ENCODE results near the gene PRRT4. TPM values are rescaled to one million over a fixed set of nuclear protein-coding genes. Genes with fewer than 3 reads are reported as not detected.

The PRRT4 gene
- total and polyA plus RNA-seq, 2 of the 13 experiments (the other 11 are each of a cell fraction or from before 2014, with no cell fraction given) = not detected

DNA sequence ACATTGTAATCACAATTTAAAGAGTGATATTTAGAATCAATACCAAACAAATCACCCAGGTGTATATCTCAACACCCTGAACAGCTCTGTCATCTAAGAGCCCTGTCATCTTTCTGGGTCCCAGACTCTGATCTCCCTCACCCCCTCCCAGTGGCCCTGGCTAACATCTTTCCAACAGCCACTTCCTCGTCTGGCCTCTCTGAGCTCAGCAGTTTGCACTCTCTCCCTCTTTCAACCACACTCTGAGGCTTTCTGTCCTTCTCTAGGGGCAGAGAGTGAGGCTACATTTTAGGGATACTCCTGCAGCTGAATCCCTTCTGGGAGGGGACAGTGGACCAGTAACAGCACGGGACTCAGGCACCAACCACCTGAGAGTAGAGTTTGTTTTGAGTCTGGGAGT, 17.1 kb upstream of the PRRT4 start:
- no peaks in the 10 kb centered on the region for H3K36me3 ChIP-seq (replicated peaks in 1 of 2; ENCODE audit: control insufficient read depth in 1 of 2, insufficient read depth in 2 of 2, low read length in 2 of 2)
- WGBS (ENCODE audit: low lambda C conversion rate) = 3% methylated on average over 2 of the region's 2 CpGs

GRCh38 chr7:128376077-128376476, 14.6 kb upstream of the PRRT4 start:
- Histone ChIP-seq H3K27me3 (ENCODE audit: control insufficient read depth in 1 of 2, insufficient read depth in 2 of 2, low read length in 2 of 2) (peaks cover 1 to 26% of the 10 kb centered on the region in 2 experiments; a peak in 3 of 5 replicates), H3K4me3 (replicated peaks in 1 of 3; ENCODE audit: insufficient read depth in 1 of 3, low read depth in 2 of 3, low read length in 3 of 3) (no peak overlapping the region), H3K4me1 (ENCODE audit: insufficient read depth, low read length) (no peaks in the 10 kb centered on the region), H3K79me2 (ENCODE audit: insufficient read depth, low read length) (no peaks in the 10 kb centered on the region), H3K4me2 (ENCODE audit: low read depth, low read length) (no peak overlapping the region), H3K9me3 (ENCODE audit: low read length) (no peaks in the 10 kb centered on the region), H2AFZ (ENCODE audit: low read length) (no peak overlapping the region), H3K27ac (ENCODE audit: extremely low read length, insufficient read depth, low read length) (no peak overlapping the region), H4K20me1 (ENCODE audit: insufficient read depth, low read length) (no peaks in the 10 kb centered on the region), H3K9ac (ENCODE audit: insufficient read depth, low read depth, low read length) (no peak overlapping the region), H3K36me3 (replicated peaks in 1 of 2; ENCODE audit: control insufficient read depth in 1 of 2, insufficient read depth in 2 of 2, low read length in 2 of 2) (no peaks in the 10 kb centered on the region)
- ATAC-seq (no peak), FAIRE-seq (no peak), DNase-seq (ENCODE audit: low spot score) (no peak)
- WGBS (ENCODE audit: low lambda C conversion rate) = 63% methylated on average over 3 of the region's 3 CpGs
- intact Hi-C loops (cut with micrococcal nuclease; ENCODE audit: unreplicated experiment) = no loop called here
- ChIA-PET POLR2A (no interaction called here), CTCF (ENCODE audit: low intra/inter-chr PET ratio, low total read pairs) (no interaction called here)
- no TSS peak for BruUV-seq (replicated peaks)
- in situ Hi-C loops (cut with HindIII; ENCODE audit: extremely low pct_ligation_motif_present, low pct_unique_long_range_greater_than_20kb) = no loop called here
- TF ChIP-seq ZNF746 (CRISPR knock-in tag; IDR thresholded peaks at IDR 0.05) (no peak), ZFP90 (CRISPR knock-in tag; IDR thresholded peaks at IDR 0.05; ENCODE audit: borderline replicate concordance) (no peak), NFIB (CRISPR knock-in tag; IDR thresholded peaks at IDR 0.05; ENCODE audit: borderline replicate concordance) (no peak), MEF2D (CRISPR knock-in tag; IDR thresholded peaks at IDR 0.05) (no peak), ZNF747 (CRISPR knock-in tag; IDR thresholded peaks at IDR 0.05; ENCODE audit: borderline replicate concordance) (no peak), MLX (CRISPR knock-in tag; IDR thresholded peaks at IDR 0.05) (no peak), YY1 (IDR thresholded peaks at IDR 0.05; ENCODE audit: insufficient read depth, insufficient replicate concordance, low read depth, low read length) (no peak), ZNF605 (CRISPR knock-in tag; IDR thresholded peaks at IDR 0.05) (no peak)
- TF ChIP-seq, protein P1, sequence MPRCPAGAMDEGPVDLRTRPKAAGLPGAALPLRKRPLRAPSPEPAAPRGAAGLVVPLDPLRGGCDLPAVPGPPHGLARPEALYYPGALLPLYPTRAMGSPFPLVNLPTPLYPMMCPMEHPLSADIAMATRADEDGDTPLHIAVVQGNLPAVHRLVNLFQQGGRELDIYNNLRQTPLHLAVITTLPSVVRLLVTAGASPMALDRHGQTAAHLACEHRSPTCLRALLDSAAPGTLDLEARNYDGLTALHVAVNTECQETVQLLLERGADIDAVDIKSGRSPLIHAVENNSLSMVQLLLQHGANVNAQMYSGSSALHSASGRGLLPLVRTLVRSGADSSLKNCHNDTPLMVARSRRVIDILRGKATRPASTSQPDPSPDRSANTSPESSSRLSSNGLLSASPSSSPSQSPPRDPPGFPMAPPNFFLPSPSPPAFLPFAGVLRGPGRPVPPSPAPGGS (CRISPR knock-in tag; IDR thresholded peaks at IDR 0.05) = no peak

More for the DNA sequence above, 17.1 kb upstream of the PRRT4 start:
- Histone ChIP-seq H3K9me3 (ENCODE audit: low read length) (no peaks in the 10 kb centered on the region), H3K27ac (ENCODE audit: extremely low read length, insufficient read depth, low read length) (no peak overlapping the region), H2AFZ (ENCODE audit: low read length) (no peak overlapping the region), H3K4me1 (ENCODE audit: insufficient read depth, low read length) (no peaks in the 10 kb centered on the region), H3K4me3 (replicated peaks in 1 of 3; ENCODE audit: insufficient read depth in 1 of 3, low read depth in 2 of 3, low read length in 3 of 3) (no peak overlapping the region), H3K79me2 (ENCODE audit: insufficient read depth, low read length) (no peaks in the 10 kb centered on the region), H3K4me2 (ENCODE audit: low read depth, low read length) (0 out of 2 replicates have a peak overlapping the region, but pooled peaks have one; percentile 12), H3K9ac (ENCODE audit: insufficient read depth, low read depth, low read length) (no peak overlapping the region), H3K27me3 (ENCODE audit: control insufficient read depth in 1 of 2, insufficient read depth in 2 of 2, low read length in 2 of 2) (peaks cover 1 to 23% of the 10 kb centered on the region in 2 experiments; a peak in 3 of 5 replicates), H4K20me1 (ENCODE audit: insufficient read depth, low read length) (0 out of 2 replicates have a peak, but pooled peaks cover 2% of the 10 kb centered on the region)
- intact Hi-C loops (cut with micrococcal nuclease; ENCODE audit: unreplicated experiment) = no loop called here
- no TSS peak for BruUV-seq (replicated peaks)
- peak; percentile 20; the same call in 2 of the 3 replicates for ATAC-seq
- TF ChIP-seq ZNF83 (CRISPR knock-in tag; IDR thresholded peaks at IDR 0.05; ENCODE audit: borderline replicate concordance) (no peak), SRF (IDR thresholded peaks at IDR 0.05; ENCODE audit: low read depth, low read length) (no peak), DPF2 (CRISPR knock-in tag; IDR thresholded peaks at IDR 0.05; ENCODE audit: borderline replicate concordance, low read depth) (no peak), PITX1 (CRISPR knock-in tag; IDR thresholded peaks at IDR 0.05) (no peak), KLF15 (CRISPR knock-in tag; IDR thresholded peaks at IDR 0.05; ENCODE audit: borderline replicate concordance) (no peak), SIX1 (CRISPR knock-in tag; IDR thresholded peaks at IDR 0.05; ENCODE audit: borderline replicate concordance) (no peak), ZNF441 (CRISPR knock-in tag; IDR thresholded peaks at IDR 0.05; ENCODE audit: borderline replicate concordance) (no peak), MXI1 (IDR thresholded peaks at IDR 0.05; ENCODE audit: borderline replicate concordance, low read depth, low read length) (no peak), ZNF607 (CRISPR knock-in tag; IDR thresholded peaks at IDR 0.05; ENCODE audit: borderline replicate concordance) (no peak), ZNF816 (CRISPR knock-in tag; IDR thresholded peaks at IDR 0.05; ENCODE audit: borderline replicate concordance) (no peak), ZNF430 (CRISPR knock-in tag; IDR thresholded peaks at IDR 0.05) (no peak), MED8 (CRISPR knock-in tag; IDR thresholded peaks at IDR 0.05; ENCODE audit: insufficient replicate concordance) (no peak), SMAD9 (CRISPR knock-in tag; IDR thresholded peaks at IDR 0.05) (no peak), ZFP36L2 (CRISPR knock-in tag; IDR thresholded peaks at IDR 0.05) (no peak), CREB1 (IDR thresholded peaks at IDR 0.05) (no peak), CREB1 (CRISPR knock-in tag; IDR thresholded peaks at IDR 0.05) (no peak)
- TF ChIP-seq, protein P2, sequence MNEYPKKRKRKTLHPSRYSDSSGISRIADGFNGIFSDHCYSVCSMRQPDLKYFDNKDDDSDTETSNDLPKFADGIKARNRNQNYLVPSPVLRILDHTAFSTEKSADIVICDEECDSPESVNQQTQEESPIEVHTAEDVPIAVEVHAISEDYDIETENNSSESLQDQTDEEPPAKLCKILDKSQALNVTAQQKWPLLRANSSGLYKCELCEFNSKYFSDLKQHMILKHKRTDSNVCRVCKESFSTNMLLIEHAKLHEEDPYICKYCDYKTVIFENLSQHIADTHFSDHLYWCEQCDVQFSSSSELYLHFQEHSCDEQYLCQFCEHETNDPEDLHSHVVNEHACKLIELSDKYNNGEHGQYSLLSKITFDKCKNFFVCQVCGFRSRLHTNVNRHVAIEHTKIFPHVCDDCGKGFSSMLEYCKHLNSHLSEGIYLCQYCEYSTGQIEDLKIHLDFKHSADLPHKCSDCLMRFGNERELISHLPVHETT (CRISPR knock-in tag; conservative IDR thresholded peaks at IDR 0.05) = no peak
- ChIA-PET POLR2A (no interaction called here), CTCF (ENCODE audit: low intra/inter-chr PET ratio, low total read pairs) (no interaction called here)
- no peak for DNase-seq (ENCODE audit: low spot score)
- no peak for FAIRE-seq
- in situ Hi-C loops (cut with HindIII; ENCODE audit: extremely low pct_ligation_motif_present, low pct_unique_long_range_greater_than_20kb) = no loop called here

Measured in HepG2 (cell line).